ENCODE data around the gene CTBP1.

The CTBP1 gene

GRCh38 chr4:1193206-1194009 is 55.5 kb downstream of the CTBP1 start:
- DNase-seq, result no peak

GRCh38 chr4:1192493-1193205 is 56.3 kb downstream of the CTBP1 start:
- no peak for DNase-seq

DNA sequence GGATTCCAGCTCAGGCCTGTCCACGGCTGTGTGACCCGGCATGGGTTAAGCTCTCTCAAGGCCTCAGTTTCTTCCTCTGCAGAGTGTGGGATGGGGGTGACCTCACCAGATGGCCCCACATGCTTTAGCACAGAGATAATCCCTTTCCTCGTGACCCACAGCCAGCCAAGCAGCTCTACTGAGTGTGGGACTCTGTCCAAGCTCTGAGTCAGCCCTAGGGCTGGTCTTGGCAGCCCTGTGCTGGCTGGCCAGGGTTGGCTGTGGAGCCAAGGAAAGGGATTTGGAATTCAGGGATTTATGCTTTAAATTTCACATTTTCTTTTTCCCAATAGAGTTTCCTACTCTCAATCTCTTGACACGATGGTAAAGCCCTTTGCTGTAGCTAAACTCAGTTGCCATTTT is 56.8 kb downstream of the CTBP1 start:
- no peak for DNase-seq

DNA sequence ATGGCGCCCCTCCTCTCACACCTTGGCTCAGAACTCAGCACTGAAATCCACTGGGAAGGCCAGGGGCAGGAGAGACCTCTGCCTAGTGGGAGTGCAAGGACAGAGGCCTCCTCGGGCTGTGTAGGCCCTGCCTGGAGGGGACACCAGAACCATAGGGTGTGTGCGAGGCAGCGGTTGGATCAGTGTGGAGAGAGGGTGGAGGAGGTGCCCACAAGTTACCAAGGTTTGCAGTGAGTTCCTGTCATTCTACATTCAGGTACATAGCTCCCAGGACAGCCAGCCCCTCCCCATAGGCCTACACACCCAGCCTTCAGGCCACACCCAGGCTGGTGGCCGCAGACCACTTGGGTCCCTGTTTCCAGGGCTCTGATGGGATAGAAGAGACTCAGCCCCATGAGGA is 57.3 kb downstream of the CTBP1 start:
- no peak for DNase-seq

DNA sequence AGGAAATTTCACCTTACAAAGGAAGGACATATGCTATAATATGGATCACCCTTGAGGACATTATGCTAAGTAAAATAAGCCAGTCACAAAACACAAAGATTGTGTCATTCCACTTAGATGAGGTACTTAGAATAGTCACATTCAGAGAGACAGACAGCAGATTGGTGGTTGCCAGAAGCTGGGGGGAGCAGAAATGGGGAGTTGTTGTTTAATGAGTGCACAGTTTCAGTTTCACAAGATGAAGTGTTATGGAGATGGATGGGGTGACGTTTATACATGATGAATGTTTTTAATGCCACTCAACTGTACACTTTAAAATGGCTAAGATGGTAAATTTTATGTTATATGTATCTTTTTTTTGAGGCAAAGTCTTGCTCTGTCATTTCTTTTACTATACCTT is 61.7 kb downstream of the CTBP1 start:
- no peak for DNase-seq

DNA sequence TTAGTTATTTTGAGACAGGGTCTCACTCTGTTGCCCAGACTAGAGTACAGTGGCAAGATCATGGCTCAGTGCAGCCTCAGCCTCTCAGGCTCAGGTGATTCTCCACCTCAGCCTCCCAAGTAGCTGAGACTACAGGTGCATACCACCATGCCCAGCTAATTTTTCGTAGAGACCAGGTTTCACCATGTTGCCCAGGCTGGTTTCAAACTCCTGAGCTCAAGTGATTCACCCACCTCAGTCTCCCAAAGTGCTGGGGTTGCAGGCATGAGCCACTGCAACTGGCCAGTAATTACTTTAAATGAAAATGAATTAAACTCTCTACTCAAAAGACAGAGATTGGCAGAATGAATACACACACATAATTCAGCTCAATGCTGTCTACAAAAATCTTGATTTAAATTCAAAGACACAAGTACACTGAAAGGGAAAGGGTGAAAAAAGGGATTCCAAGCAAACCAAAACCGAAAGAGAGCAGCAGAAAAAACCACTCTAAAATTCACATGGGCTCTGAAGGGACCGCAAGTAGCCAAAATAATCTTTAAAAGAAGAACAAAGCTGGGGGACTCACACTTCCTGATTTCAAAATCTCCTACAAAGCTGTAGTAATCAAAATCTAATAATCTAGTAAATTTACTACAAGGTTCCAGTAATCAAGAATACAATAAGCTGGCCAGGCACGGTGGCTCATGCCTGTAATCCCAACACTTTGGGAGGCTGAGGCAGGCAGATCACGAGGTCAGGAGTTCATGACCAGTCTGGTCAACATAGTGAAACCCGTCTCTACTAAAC is 64.8 kb downstream of the CTBP1 start:
- DNase-seq, result no peak

- no peak for DNase-seq
These were observed 66.6 kb downstream of the CTBP1 start for GRCh38 chr4:1182313-1182712.

- DNase-seq, result no peak
These were observed 68.3 kb downstream of the CTBP1 start for GRCh38 chr4:1180663-1181062.

DNA sequence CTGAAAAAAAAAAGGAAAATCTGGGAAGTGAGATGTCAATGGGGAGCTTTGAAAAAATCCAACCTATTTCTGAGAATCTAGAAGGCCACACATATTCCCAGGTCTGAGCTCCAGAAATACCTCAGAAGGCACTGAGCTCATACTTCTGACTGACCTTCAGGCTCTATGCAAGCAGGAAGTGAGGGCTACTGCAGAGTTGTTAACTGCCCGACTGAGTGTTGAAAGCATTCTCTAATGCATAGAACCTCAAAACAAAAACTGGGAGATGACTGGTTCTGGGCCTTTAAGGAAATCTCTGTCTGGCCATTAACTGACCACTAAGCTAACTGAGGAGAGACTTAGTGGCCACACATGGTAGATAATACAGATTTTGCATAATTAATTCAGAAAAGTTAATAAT is 69.0 kb downstream of the CTBP1 start:
- DNase-seq, result no peak

- no peak for DNase-seq
These were observed 69.9 kb downstream of the CTBP1 start for GRCh38 chr4:1179089-1179441.

DNA sequence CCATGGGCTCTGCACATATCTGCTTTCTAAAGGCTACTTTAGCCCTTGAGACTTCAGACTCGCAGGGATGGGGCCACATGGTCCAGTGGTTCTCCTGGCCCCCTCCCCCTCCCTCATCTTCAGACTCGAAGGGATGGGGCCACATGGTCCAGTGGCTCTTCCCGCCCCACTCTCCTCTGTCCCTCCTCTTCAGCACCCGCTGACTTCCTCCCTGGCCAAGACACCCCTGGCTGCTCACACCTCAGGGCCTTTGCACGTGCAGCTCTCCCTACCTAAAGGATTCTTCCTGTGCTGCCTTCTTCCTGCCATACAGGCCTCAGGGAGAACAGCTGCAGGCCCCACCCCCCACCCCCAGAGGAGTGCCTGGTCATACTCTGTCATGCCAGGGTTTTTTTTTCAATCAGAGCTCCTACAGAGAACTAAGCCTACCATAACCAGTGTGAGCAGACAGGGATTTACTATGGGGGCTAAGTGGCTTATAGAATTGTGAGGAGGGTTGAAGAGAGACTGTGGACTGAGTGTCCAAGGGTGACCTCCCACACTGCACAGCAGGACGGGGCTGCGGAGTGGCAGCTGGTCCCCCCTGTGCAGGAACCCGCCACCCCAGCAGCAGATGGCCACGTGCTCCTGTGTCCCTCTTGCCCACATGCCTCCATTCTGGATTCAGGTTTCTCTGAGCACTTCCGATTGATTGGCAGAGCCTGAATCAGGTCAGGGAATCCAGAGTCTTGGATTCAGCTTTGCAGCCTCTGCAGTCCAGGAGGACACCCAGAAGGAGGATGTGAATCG is 70.4 kb downstream of the CTBP1 start:
- no peak for DNase-seq

DNA sequence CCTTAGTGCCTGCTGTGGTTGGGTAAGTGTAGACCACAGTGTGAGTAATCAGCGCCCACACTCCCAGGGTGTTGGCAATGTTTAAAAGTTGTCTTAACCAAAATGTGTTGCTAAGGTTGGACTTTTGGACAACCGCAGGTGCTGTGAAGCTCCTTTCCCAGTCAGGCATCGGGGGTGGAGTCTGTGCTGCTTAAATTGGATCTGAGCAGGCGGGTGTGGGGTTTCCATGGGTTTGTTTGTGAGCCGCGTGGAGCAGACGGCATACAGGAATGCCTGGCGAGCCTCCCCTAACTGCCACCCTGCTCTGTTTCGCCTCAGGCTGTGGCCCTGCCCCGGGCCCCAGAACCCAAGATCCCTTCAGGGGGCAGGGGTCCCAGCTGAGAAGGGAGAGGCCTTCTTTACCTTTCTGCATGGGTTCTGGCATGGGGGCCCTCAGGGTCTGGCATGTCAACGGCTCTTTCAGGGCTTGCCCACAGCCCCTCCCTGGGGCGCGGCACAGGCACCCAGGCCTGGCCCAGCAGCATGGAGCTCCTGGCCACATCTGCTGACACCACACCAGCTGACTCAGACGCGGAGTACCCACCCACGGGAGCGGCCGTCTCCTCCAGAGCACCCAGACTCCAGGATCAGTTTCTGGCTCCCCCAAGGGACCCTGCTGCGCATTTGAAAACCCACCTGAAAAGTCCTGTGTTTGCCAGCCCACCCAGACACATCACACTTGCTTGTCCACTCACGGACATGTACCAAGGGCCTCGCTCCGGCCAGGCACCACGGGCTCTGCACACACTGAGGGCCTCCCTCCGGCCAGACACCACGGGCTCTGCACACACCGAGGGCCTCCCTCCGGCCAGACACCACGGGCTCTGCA is 71.4 kb downstream of the CTBP1 start:
- peak; percentile 64 for DNase-seq

- no peak for DNase-seq
These were observed 72.3 kb downstream of the CTBP1 start for GRCh38 chr4:1176398-1177273.

GRCh38 chr4:1175635-1176229 is 73.2 kb downstream of the CTBP1 start:
- no peak for DNase-seq

DNA sequence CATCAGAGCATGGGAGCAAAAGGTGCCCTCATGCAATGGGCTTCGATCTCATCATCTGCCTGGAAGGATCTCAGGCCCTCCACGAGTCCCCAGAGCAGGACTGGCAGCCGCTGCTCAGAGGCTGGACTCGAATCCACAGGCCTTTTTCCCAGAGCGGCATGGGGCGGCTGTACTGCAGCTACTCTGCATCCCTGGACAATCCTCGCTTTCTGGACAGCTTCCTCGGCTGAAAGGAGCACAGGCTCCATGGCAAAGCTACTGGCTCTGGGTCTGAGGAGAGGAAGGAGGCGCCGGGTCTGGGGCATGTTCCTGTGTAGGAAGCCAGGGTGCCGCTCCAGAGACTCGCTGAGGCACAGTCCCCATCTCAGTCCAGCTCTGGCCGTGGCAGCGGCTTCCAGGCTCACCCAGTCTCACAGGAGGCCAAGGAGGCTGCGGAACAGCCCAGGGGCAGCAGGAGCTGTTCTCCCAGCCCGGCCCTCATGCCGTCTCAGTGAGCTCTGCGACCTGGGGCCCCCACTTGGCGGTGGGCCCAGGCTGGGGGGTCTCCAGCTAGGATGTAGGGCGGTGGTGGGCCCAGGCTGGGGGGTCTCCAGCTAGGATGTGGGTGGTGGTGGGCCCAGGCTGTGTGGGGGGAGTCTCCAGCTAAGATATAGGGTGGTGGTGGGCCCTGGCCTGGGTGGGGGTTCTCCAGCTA is 73.8 kb downstream of the CTBP1 start:
- no peak for DNase-seq

DNA sequence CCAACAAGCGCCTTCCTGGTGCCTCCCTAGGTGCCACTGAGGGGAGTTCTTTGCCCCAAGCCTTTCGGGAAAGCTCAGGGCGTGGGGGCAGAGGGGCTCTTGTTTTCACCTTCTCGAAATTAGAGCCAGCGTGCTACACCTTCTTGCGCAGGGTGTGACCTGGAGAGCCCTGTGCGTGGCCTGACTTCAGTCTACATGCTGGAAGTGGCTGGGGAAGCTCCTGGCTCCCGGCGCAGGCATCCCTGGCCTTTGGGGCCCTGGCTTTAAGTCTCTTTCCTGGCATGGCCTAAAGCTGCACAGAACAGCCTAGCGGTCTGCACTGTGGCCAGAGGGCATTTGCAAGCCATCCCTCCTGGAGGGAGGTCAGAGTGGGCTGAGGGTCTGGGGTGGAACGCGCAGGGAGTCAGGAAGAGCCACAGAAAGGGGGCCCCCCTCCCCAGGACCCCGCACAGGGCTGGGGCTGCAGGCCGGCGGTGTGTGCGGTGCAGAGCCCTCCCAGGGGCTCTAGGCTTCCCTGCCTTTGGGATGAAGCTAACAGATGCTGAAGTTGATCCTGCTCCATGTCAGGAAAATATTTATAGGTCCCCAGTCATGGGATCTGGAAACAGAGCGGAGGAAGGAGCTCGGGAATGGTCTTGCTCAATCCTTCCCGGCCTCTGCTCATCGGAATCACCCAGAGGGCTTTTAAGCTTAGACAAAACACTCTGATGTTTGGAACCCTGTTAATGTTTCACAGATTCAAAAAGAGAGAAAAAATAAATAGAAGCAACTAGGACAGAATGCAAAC is 75.8 kb downstream of the CTBP1 start:
- no peak for DNase-seq

DNA sequence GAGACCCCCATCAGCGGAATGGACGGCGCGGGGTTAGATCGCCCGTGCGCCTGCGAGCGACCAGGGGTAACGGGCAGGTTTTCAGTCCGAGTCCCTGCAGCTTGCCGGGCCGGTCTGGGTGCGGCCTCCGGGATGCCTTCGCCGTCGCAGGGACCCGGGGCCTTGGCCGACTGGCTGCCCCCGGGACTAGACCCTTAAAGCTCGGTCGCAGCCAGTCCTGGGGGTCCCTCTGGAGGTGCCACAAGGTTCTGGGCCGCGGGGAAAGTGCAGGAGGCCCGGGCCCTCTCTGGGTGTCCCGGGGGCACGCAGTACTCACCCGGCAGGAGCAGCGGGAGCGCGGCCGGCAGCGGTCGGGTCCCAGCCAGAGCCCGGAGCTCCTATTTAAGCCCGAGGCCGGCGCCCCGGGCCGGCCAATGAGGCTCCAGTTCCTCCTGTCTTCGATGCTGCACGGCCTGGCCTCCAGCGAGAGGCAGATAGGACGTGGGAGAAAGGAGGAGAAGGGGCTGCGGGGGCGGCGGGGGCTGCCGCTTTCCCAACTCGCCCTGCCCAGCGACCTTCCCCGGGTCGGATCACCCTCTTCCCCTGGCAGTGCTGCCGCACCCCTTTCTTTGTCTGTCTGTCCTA is 76.6 kb downstream of the CTBP1 start, which contains the start of gene SPON2:
TSS of gene SPON2 (minus strand) at position 356 of the 624 bp plus-strand sequence.
- no peak for DNase-seq
